Stimulated activated CD4-positive, alpha-beta T cell treated with anti-CD3 and anti-CD28 coated beads, Interleukin-1b, Interleukin-23, amount 100 ng/mL, for 1 hour (primary cell): ENCODE data around the gene CPNE1.

Source experiments
- DNase-seq, 2 donors: peaks; one replicate each; pipeline ENCODE4 v3.0.0-alpha.2; 2020; ENCODE audit warnings: low read depth in 2 of 2

Gene CPNE1

GRCh38 chr20:35620818-35621559 is 43.7 kb downstream of the CPNE1 start:
- no peak for DNase-seq

DNA sequence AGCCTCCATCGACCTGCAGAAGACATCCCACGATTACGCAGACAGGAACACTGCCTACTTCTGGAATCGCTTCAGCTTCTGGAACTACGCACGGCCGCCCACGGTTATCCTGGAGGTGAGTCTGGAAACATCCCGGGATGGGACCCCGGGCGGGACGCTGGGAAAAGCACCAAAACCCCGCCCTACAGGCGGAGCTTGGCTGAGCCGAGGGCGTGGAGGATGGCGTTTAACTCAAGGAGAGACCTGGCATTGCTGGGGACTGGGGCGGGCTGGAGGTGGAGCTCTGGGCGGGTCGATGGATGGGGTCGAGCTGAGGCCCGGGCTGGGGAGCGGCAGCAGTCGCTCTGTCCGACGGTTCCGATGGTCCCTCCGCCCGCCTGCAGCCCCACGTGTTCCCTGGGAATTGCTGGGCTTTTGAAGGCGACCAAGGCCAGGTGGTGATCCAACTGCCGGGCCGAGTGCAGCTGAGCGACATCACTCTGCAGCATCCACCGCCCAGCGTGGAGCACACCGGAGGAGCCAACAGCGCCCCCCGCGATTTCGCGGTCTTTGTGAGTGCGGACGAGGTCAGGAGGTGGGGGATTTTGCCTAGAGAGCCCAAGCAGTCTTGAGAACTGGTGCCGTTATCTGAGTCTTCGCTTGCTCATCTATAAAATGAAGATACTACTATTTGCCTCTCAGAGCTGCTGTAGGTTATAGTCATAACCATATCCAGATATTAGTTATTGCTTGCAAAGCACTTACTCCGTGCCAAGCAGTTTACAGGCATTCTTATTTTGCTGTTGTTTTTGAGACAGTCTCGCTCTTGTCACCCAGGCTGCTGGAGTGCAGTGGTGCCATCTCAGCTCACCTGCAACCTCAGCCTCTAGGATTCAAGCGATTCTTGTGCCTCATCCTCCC is 45.3 kb downstream of the CPNE1 start:
- DNase-seq, result peak; percentile 31 to 65

GRCh38 chr20:35618263-35619131 is 46.2 kb downstream of the CPNE1 start:
- DNase-seq, result no peak

- no peak for DNase-seq
These were observed 47.1 kb downstream of the CPNE1 start for GRCh38 chr20:35617397-35618262.

DNA sequence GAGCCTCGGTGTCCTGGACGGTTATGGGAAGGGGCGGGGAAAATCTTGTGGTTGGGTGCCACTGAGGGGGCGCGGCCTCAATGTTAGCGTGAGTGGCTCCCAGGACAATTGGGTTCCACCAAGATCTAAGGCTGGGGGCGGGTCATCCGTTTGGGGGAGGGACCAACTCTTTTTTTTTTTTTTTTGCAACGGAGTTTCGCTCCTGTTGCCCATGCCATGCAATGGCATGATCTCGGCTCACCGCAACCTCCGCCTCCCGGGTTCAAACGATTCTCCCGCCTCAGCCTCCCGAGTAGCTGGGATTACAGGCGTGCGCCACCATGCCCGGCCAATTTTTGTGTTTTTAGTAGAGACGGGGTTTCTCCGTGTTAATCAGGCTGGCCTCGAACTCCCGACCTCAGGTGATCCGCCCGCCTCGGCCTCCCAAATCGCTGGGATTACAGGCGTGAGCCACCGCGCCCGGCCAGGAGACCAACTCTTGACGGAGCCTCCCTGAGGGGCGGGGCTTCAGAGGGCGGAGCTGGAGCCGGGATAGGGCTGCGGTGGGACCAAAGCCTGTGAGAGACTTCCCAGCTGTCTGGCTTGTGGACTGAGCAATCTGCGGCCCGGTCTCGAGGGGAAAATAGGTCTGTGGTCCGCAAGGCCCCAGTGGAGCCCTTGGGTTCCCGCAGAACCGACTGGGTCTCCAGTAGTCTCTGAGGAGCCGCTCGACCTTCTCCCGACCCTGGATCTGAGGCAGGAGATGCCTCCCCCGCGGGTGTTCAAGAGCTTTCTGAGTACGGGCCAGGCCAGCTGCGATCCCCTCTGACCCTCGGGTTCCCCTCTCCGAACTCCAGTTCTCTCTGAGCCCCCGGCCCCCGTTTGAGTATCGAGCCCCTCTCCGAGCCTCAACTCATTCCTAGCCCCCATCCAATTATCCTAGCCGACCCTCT is 48.0 kb downstream of the CPNE1 start:
- DNase-seq, result no peak

GRCh38 chr20:35615667-35616464 is 48.8 kb downstream of the CPNE1 start, which contains the start of gene SPAG4:
TSS of gene SPAG4 (plus strand) at chr20:35615829. CDS start at chr20:35616004, 175 bp downstream.
- peak; percentile 100 for DNase-seq

DNA sequence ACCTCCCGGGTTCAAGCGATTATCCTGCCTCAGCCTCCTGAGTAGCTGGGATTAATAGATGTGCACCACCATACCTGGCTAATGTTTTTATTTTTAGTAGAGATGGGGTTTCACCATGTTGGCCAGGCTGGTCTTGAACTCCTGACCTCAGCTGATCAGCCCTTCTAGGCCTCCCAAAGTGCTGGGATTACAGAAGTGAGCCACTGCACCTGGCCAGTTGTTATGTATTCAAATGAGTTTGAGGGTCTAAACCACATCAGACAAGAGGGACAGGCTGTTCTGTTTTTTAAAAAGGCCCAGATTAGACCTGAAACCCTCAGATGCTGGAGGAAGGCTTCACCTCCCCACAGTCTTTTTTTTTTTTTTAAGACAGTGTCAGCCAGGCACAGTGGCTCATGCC is 53.2 kb downstream of the CPNE1 start:
- no peak for DNase-seq

- DNase-seq, result no peak
These were observed 53.8 kb downstream of the CPNE1 start for GRCh38 chr20:35610833-35611427.

GRCh38 chr20:35607003-35607735 is 57.5 kb downstream of the CPNE1 start:
- no peak for DNase-seq

DNA sequence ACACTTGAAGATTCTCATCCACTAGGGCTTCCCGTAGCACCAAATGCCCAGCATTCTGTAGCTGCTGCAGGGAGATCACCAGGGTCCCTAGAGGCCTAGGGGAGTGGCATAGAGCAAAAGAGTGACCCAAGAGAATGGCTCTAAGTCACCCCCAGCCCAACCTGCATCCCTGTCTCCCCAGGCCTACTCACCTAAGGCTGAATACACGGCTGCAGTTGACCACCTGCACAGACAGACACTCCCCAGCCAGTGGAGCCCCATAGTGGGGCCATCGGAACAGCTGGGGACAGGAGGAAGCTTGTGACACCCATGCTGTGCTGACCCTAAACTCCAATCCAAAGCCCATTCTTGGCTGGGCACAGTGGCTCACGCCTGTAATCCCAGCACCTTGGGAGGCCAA is 58.6 kb downstream of the CPNE1 start:
- DNase-seq, result no peak

DNA sequence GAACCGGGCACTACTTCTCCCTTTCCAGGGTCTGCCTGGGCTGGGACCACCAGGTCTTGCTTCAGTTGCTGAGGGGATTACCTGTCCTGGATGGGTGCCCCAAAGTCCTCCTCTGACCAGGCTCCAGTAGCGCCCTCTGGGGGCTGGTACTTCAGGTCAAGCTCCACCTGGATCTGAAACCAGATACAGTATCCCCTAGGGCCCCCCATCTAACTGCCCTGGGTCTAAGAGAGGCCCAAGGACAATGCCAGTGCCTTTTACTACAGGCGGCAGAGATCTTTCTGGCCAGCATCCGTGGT is 60.3 kb downstream of the CPNE1 start:
- no peak for DNase-seq

GRCh38 chr20:35603695-35604448 is 60.8 kb downstream of the CPNE1 start:
- DNase-seq, result no peak

GRCh38 chr20:35602851-35603495 is 61.7 kb downstream of the CPNE1 start:
- no peak for DNase-seq

DNA sequence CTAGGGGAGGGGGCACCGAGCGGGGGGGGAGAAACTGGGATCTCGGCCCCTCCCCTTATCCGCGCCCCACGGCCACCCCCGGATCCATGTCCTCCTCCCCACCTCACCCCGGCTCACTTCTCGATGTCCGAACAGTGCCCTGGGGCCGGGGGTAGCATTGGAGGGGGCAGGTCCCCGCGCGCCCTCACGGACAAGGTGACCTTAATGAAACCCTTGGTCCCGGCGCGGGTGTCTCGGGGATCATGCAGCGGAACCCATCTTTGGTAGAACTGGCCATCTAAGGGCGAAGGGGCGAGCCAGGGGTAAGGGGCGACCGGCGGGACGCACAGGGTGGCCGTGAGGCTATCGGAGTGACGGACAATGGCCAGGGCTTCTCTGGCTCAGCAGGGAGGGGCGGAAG is 62.7 kb downstream of the CPNE1 start:
- DNase-seq, result no peak

GRCh38 chr20:35600993-35601973 is 63.4 kb downstream of the CPNE1 start:
- peak; percentile 34 to 52 for DNase-seq
